Immature natural killer cell (primary cell): ENCODE results near the gene OR51M1. TPM values are rescaled to one million over a fixed set of nuclear protein-coding genes. Genes with fewer than 3 reads are reported as not detected.

Experiments
- DNase-seq, 3 donors: peaks; one replicate each; pipeline ENCODE4 v3.0.0; 2022; ENCODE audit warnings: mixed read lengths in 1 of 3
- H3K27ac Mint-ChIP-seq, 6 donors: one replicate each; pipeline ENCODE4 v1.8.0; 2020; ENCODE audit warnings: mixed read lengths in 6 of 6, mild to moderate bottlenecking in 5 of 6, inconsistent platforms in 4 of 6, moderate library complexity in 3 of 6
- H3K27me3 Mint-ChIP-seq, 3 donors: one replicate each; pipeline ENCODE4 v1.8.0; 2020 to 2021; ENCODE audit warnings: low read depth in 3 of 3, mild to moderate bottlenecking in 3 of 3, mixed read lengths in 3 of 3, moderate library complexity in 3 of 3, inconsistent platforms in 1 of 3
- H3K36me3 Mint-ChIP-seq, 3 donors: one replicate each; pipeline ENCODE4 v1.8.0; 2020; ENCODE audit warnings: mixed read lengths in 3 of 3, inconsistent platforms in 2 of 3, mild to moderate bottlenecking in 2 of 3
- H3K4me1 Mint-ChIP-seq, 2 donors: one replicate each; pipeline ENCODE4 v1.8.0; 2020; ENCODE audit warnings: inconsistent platforms in 2 of 2, mild to moderate bottlenecking in 2 of 2, mixed read lengths in 2 of 2, moderate library complexity in 1 of 2
- H3K4me3 Mint-ChIP-seq, 5 donors: one replicate each; pipeline ENCODE4 v1.8.0; 2020; ENCODE audit warnings: mild to moderate bottlenecking in 5 of 5, mixed read lengths in 5 of 5, inconsistent platforms in 3 of 5, moderate library complexity in 3 of 5
- H3K9me3 Mint-ChIP-seq, 6 donors: one replicate each; pipeline ENCODE4 v1.8.0; 2020; ENCODE audit warnings: mild to moderate bottlenecking in 6 of 6, mixed read lengths in 6 of 6, inconsistent platforms in 4 of 6, moderate library complexity in 3 of 6
- polyA plus RNA-seq, 3 donors: library from polyadenylated mRNA; unstranded; fragments of 300-500 nt; fragmentation: Illumina TruSeq; gene quantifications; one replicate each; pipeline ENCODE4 v1.2.3, GENCODE V29; 2021

Gene OR51M1
- polyA plus RNA-seq, 3 donors from 2014 or later, result not detected

DNA sequence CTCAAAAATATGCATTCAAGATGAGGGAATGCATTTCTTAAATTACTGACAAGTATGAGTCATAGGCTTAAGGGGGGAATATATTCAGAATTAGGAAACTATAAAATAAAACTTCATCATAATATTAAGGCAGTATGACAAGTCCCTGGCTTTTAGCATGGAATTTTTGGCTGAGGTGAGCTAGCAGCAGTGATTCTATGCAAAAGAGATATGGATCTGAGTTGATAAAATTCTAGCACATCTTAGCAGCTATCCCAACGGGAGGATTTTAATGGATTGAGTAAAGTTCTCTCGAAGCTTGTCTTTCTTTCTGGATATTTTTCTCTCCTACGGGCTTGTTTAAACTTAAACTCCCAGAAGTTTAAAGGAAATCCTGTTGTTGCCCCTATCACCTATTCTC is 39.5 kb downstream of the OR51M1 start:
- DNase-seq, result no peak
- H3K27me3 Mint-ChIP-seq, result peaks cover 0 to 5% (median 5%) of the 10 kb centered on the region in 3 donors
- H3K9me3 Mint-ChIP-seq, result no peaks in the 10 kb centered on the region
- no peak overlapping the region for H3K27ac Mint-ChIP-seq
- H3K36me3 Mint-ChIP-seq, result no peaks in the 10 kb centered on the region
- H3K4me1 Mint-ChIP-seq, result no peaks in the 10 kb centered on the region
- H3K4me3 Mint-ChIP-seq, result no peak overlapping the region

- Mint-ChIP-seq H3K4me3 (no peak within 1 kb of the TSS), H3K27me3 (peaks cover 0 to 3% (median 2%) of the 10 kb centered on the region in 3 donors), H3K4me1 (no peaks in the 10 kb centered on the region), H3K27ac (no peak within 1 kb of the TSS), H3K9me3 (peaks cover 0 to 2% (median 0%) of the 10 kb centered on the region in 6 donors), H3K36me3 (no peaks in the 10 kb centered on the region)
- no peak for DNase-seq
Measured at GRCh38 chr11:5441414-5441813, 57.8 kb downstream of the OR51M1 start, which contains the start of gene OR51I1. OR51I1 (minus strand) TSS chr11:5441514; CDS start chr11:5441514, 0 bp downstream.

Other genes starting within 250 kb of the OR51M1 start
- gene OR52A5, start 245.5 kb upstream of the OR51M1 start, polyA plus RNA-seq, result not detected
- gene OR52A1, start 229.1 kb upstream of the OR51M1 start, polyA plus RNA-seq, result not detected
- gene OR51V1, start 183.1 kb upstream of the OR51M1 start, polyA plus RNA-seq, result not detected
- 100 to 1,000 TPM; 155 to 747 (median 736) TPM for gene HBB, start 156.7 kb upstream of the OR51M1 start, polyA plus RNA-seq
- gene HBD, start 149.3 kb upstream of the OR51M1 start, polyA plus RNA-seq, result 1 to 10 TPM in 1 of 3 donors, not detected in 2; 1.2 TPM
- not detected for gene HBG1, start 134.0 kb upstream of the OR51M1 start, polyA plus RNA-seq
- 1 to 10 TPM in 1 of 3 donors, not detected in 2; 1.9 TPM for gene HBG2, start 129.0 kb upstream of the OR51M1 start, polyA plus RNA-seq
- gene HBE1, start 113.9 kb upstream of the OR51M1 start, polyA plus RNA-seq, result not detected
- gene OR51B4, start 81.9 kb upstream of the OR51M1 start, polyA plus RNA-seq, result not detected
- gene OR51B2, start 59.5 kb upstream of the OR51M1 start, polyA plus RNA-seq, result not detected
- gene OR51B5, start 40.3 kb upstream of the OR51M1 start, polyA plus RNA-seq, result not detected
- not detected for gene OR51B6, start 32.3 kb upstream of the OR51M1 start, polyA plus RNA-seq
- not detected for gene OR51Q1, start 38.3 kb downstream of the OR51M1 start, polyA plus RNA-seq
- gene OR51I1, start 57.7 kb downstream of the OR51M1 start, polyA plus RNA-seq, result not detected
- not detected for gene OR51I2, start 65.5 kb downstream of the OR51M1 start, polyA plus RNA-seq
- not detected for gene OR52D1, start 104.9 kb downstream of the OR51M1 start, polyA plus RNA-seq
- not detected for gene UBQLN3, start 126.1 kb downstream of the OR51M1 start, polyA plus RNA-seq
- not detected for gene UBQLNL, start 132.9 kb downstream of the OR51M1 start, polyA plus RNA-seq
- gene OR52H1, start 164.7 kb downstream of the OR51M1 start, polyA plus RNA-seq, result not detected
- not detected for gene OR52B6, start 197.1 kb downstream of the OR51M1 start, polyA plus RNA-seq
- not detected for gene TRIM6, start 212.8 kb downstream of the OR51M1 start, polyA plus RNA-seq
- 10 to 100 TPM; 13.6 to 37.6 (median 18.8) TPM for gene TRIM34, start 241.2 kb downstream of the OR51M1 start, polyA plus RNA-seq